HPDE6-E6E7 (cell line): ENCODE data around the gene KCNK16.
"Not testable (repeated sequence)": the region's sequence is repeated elsewhere in the genome, so short reads cannot be mapped to it uniquely, and the experiment has no call there.

ENCODE experiments used
- DNase-seq: peaks from one replicate; pipeline ENCODE4 v3.0.0; 2011; ENCODE audit warnings: missing footprints; ENCODE audit errors: extremely low spot score

Gene KCNK16

DNA sequence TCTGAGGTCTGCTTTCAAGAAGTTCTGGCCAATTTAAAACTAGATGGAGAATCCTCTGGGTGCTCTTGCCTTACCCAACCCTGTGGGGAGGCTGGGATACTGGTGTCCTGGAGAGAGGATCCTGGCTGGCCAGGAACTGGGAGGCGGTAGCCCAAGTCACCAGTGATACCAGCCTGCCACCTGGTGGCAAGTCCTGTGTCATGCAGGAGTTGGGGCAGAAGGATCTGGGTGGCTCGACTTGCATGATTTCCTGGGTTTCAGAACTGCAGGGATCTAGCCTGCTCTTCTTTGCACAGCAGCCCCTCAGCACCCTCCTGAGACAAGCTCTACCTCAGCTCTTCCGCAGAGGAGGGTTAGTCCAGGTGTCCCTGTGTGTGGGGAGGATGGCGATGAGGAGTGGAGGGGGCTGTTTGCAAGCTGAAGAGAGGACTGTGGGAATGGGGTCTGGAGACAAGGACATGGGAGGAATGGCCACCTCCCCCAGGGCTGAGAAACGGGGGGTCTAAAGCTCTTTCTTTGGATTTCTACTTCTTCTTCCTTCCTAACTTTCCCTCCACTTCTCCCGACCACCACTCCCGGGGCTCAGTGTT, 12.5 kb downstream of the KCNK16 start:
- DNase-seq, result peak; percentile 82

DNA sequence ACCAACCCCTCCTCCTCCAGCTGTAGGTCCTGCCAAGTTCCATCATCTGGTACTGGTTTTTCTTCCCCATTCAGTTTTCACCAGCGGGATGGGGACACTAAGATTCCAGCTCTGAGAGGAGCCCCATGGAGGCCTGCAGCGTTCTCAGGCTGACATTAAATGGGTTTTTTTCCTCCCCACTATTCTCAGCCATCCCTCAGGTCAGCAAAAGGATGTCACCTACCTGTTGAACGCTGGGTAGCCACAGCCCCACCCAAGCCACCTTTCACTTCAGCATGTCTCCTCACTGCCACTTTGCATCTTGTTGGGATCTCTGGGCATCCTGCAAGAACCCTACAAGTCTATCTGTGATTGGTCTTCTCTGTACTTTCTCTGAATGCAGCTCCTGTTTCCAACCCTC, 15.0 kb downstream of the KCNK16 start:
- DNase-seq, result no peak

DNA sequence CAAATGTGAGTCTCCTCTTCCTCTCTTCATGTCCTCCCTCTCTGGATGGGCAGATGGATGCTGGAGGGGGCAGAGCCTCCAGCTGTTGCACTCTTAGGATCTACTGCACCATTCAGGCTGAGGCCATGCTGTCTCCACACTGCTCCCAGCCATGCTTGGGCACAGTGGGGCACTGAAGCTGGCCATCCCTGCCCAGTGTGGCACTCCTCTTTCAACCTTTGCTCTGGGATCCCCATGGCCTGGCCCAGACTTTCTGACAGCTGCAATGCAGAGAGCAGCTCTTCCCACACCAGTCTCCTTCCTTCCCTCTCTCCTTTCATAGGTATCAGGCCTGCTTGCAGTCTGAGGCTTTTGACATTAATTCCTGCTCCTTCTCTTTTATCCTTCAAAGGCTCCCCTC, 17.6 kb downstream of the KCNK16 start:
- no peak for DNase-seq

DNA sequence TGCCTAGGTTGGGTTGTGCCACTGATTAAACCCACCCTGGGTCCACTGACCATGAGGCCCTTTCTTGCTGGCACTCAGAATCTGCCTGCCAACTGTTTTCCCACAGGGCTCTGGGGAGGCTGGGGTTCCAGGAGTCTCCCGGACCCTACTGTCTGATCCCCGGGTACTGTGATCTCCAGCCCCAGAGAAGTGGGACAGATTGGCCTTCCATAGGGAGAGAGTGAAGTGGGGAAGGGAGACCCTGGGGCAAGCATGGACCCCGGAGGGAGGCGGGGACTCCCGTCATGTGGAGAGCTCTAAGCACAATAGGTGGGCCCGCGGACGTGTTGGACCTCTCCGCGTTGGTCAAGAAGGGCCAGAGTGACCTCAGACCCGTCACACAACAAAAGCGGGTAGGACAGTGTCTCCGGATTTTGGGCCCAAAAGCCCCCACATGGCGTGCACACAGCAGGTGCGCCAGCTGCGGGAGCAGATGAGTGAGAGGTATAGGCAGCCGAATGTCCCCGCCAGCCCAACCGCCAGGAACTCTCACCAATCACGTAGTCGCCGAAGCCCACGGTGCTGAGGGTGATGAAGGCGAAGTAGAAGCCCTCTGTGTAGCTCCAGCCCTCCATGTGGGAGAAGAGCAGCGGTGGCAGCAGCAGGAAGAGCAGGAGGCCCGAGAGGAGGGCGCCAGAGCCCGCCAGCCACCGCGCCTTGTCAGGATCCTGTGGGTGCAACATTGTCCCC, 18.9 kb downstream of the KCNK16 start:
- no peak for DNase-seq

DNA sequence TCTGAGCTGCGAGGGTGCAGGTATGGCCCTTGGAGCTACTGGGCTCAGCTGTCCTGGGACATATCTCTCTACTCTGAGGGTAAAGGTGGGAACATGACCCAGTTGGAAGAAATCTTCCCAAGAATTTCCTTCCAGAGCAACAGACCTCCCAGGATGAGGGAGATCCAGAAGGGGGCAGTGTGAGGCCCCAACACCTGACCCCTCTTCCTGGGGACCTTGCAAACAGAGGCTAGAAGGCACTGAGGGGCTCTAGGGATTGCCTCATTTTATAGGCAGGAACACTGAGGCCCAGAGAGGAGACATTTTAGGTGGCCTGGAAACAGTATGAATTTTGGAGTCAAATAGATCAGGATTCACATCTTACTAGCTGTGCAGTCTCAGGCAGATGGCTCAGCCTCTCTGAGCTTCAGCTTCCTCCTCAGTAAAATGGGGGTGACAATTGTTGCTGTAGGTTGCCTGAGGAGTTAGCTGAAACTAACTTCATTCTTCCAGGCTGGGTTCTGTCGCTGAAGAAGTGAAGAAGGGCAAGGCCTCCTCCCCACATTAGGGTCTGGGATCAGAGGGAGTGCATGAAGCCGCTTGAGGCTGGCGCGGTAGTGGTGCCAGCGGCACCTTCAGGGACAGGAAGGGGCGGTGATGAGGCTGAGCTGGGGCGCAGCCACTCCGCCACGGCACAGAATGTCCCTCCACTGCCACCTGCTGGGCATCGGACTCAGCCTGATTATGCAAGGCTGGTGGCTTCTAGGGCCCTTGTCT, 19.7 kb downstream of the KCNK16 start:
- peak; percentile 90 for DNase-seq

DNA sequence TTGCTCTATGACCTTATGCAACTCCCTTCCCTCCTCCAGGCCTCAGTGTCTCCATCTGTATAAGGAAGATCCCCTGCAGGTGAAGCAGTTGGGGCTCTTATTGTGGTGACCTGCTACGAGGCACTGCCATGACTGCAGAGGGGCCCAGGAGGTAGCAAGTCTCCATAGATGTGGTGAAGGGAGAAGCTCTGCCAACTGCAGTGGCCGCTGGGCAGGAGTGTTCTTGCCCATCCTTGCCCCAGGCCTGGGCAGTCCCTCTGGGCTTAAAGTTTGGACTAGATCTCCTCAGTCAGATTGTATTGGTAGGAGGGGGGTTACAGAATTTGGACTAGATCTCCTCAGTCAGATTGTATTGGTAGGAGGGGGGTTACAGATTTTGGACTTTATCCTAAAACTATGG, 20.5 kb downstream of the KCNK16 start:
- no peak for DNase-seq

DNA sequence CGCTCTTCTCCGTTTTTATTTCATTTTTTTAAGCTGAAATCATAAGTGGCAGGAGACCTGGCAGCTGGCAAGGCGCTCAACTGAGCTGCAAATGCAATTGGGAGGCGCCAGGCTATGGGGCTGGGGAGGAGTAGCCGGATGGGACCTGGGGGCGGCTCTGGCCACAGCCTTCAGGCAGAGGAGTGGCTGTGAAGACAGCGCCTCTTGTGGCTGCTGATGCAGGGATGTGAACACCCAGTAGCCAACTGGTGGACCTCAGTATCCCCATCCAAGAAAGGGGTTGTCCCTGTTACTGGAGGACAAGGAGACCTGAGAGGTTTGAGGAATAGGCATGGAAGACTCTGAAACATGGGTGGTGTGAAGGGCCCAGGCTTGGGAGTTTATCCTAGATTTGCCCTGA, 20.9 kb downstream of the KCNK16 start:
- DNase-seq, result peak; percentile 25

DNA sequence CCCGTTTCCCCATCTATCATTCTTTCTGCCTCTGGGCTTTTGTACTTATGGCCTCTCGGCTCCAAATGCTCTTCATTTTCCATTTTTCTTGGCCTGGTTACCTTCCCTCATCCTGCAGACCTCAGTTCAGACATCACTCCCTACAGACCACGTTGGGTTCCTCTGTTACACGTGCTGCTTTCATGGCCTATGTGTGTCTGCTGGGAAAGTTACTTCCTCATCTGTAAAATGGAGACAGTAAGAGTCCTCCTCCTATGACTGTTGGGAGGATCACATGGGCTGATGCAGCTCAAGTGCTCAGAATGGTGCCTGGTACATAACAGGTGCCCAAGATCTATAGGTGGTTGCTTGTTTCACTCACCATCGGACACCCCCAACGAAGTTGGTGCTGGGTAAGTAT, 21.8 kb downstream of the KCNK16 start:
- DNase-seq, result no peak

DNA sequence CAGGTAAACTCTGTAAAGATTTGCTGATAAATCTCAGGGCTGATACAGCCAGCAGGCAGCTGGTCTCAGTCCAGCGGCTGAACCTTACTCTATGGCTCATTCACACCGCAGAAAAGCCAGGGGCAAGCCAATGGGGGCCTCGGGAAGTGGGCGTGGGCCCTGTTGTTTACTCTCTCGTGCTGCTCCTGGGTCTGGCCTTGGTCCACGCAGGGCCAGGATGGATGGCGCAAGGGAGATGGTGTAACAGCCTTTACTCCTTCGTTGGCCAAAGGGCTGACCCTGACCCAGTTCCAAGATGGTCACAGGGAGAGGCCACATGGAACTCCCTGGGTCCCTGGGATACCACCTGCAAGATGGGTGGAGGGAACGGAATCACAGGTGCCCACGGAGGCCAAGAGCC, 24.4 kb downstream of the KCNK16 start:
- DNase-seq, result no peak

DNA sequence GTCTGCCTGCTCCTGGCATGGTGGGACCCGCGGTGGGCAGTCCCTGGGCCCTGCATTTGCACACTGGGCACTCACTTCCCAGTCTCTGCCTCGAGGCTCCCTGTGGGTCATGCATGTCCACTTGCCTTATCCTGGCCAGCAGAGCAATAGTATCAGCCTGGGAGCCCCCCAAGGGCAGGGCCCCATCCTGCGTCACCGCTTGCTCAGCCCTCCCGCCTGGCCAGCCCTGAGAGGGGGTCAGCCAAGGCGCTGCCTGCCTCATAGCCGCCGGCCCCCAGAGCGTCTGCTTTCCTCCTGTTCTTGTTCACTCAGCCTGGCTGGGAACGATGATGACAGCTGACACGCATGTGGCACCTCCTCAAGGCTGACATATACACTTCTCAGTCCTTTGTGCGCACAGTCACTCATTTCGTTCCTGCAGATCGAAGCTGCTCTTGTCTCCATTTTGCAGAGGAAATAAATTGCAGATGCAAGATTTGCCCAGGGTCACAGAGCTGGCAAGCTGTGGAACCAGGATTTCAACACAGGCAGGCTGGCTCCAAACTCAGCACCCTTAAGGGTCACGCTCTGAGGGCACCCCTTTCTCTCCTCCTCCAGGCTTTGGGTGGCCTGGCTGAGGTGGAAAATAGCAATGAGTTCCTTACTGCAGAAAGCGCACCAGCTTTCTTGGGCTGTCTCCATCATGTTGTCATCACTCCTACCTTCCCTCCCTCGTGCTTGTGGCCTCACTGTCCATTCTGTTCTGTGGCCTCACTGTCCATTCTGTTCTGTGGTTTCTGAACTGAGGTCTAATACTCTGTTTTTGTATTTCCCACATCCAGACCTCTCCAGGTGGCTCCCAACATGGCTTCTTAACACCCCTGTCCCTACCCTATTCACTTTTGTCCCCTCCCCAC, 25.5 kb downstream of the KCNK16 start:
- DNase-seq, result no peak

DNA sequence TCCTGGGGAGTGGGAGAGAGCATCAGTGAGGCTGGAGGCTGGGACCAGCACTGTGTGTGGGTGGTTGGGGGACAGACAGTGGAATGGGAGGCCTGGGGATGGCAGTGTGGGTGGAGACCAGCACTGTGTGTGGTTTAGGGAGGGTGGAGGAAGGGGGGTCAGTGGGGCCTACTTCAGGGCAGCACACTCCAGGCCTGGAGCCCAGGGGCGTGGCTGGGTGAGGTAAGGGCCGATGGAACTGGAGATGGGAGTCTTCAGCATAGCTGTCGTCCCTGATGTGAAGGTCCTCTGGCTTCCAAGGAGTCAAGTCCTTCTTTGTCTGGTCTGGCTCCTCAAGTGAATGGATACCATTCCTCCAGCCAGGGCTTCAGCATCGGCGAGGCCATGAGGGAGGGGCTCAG, 26.9 kb downstream of the KCNK16 start:
- DNase-seq, result no peak

DNA sequence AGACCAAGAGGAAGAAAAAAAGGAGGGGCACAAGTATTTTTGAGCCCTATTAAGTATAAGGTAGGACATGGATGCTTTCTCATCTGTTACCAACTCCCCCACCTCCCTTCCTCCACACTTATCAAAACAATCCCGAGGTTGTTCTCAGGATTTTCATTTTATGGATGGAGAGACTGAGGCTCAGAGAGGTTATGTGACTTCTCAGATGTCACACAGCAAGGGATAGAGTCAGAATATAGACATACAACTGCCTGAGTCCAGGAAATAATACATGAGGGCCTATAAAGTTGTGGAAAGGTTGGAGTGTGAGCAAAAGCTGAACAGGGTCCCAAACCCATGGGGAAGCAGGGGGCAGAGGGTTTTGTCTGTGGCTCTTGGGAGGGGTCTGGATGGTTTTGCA, 27.6 kb downstream of the KCNK16 start:
- no peak for DNase-seq

DNA sequence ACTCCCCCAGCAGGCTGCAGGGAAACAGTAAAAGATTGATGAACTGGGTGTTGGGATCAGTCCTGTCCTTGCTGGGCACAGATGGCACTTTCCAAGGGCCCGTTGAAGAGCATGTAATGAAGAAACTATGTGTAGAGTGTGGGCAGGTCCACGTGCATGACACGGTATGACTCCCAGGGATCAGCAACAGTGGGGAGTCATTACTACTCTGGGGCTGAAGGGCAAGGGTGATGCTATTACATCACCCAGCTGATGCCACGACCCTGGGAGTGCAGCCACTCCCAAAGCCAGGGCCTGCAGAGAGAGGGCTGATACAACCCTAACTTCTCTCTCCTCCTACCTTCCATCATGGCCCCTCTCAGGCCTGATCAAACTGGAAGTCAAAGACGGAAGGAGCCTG, 28.4 kb downstream of the KCNK16 start:
- no peak for DNase-seq

DNA sequence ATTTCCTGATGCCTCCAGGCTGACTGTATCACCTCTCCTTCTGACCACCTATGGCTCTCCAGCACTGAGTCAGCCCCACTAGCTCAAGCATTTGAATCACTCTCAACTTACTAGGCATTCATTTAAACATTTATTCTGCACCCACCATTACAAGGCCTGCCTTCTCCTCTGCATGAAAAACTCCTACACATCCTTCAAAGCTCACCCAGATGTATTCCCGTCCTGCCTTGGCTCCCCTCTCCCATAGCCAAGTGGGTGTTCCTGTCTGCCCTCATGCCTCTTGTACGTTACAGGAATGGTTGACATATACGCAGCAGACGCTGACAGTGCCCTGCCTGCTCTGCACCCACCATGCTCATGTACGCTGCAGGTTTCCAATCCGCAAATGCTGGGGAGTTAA, 29.9 kb downstream of the KCNK16 start:
- no peak for DNase-seq

DNA sequence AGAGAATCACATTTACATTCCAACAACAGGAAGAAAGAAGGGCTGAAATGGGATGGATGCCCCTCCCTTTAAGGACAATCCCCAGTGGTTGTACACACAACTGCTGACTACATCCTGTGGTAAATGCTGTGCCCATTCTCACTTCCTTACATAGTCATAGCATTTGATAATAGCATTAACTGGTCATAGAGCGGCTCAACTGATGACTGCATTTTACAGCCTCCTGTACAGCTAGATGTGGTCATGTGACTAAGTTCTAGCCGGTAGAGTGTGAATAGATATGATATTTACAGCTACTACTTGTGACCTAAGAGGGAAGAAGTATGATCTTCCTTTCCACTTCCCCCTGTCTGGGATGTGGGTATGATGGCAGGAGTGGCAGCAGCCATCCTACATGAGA, 33.0 kb downstream of the KCNK16 start:
- no peak for DNase-seq

DNA sequence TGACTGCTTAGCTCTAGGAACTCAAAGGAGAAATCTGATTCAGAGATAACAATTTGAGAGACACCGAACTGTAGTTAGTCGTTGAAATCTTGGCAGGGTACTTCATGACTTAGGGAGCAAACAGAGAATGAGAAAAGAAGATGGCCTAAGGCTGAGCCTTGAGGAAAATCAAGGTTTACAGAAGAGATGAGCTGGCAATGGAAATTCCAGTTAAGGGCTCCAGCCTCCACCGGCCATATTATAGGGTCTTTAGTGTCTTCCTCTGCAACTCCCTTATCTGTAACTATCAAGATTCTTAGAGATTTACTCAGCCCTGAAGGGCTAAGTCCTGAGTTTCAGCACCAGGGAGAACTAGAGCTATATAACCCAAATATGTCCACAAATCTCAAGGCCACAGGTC, 34.9 kb downstream of the KCNK16 start:
- no peak for DNase-seq

DNA sequence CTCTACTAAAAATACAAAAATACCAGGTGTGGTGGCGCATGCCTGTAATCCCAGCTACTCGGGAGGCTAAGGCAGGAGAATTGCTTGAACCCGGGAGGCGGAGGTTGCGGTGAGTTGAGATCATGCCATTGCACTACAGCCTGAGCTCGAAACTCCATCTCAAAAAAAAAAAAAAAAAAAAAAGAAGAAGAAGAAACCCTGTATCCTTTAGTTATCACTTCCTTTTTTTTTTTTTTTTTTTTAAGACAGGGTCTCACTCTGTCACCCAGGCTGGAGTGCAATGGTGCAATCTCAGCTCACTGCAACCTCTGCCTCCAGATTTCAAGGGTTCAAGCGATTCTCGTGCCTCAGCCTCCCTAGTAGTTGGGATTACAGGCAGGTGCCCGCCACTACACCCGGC, 35.9 kb downstream of the KCNK16 start:
- not testable (repeated sequence) for DNase-seq

DNA sequence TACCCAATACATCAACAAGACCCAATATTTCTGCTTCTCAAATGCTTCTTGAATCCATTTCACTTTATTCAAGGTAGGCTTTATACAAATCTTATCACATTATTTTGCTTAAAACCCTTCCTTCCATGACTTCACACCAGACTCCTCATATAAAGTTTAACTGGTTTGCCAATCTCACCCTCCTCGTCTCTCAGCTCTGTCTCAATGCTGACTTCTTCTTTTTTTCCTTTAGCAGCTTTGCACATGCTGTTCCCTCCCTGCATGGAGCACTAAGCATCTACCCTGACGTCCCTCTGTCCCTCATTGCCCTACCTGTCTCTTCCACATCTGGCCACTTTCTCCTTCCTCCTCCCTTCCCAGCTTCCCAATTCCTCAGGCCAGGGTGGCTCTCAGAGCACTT, 39.7 kb downstream of the KCNK16 start:
- DNase-seq, result no peak

DNA sequence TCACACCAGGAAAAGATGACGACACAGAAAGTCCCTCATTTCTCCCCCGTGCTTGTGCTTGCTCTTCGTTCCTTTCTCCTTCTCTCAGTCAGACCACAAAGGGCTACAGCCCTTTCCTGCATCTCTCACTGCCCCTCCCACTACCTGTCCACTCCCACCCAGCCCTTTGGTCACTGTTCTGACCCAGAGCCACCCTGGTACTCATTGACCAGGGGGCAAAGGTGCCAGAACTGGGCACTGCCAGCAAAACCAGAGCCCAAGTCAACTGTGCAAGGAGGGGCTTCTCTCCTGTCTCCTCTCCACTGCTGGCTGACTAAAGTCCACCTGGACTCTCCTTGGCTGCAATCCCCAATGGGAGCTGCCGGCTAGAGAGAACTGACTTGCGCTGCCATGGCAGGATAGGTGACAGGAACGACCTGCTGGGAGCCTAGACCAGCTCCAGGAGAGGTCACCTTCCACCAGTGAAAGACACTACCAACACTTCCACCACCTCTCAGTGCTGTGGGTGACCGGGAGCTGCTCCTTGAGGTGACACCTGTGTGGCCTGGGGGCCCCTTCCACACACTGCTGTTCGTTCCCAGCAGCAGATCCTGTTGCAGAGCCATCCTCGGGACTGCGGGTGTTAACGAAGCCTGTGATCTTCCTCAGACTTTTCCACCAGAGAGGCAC, 41.1 kb downstream of the KCNK16 start:
- no peak for DNase-seq

DNA sequence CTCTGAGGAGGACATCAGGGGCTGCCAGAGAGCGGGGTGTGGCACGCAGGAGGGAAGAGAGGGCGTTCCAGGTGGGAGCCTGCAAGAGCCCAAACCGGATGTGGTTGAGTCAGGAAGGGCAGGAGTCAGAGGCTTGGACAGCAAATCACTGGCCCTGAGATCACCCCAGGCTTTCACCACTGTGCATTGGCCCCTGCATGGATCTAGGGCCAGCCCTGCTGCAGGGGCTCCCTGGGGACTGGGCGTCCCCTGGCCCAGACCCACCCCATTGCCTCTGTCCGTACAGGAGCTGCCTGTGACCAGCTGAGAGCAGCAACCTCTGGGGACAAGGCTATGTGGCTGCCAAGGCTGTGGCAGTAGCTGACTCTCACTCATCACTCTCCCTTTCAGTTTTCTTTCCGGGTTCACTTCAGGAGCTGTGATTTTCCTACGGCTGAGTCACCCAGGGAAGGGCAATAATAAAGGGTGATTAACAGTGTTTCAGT, 42.2 kb downstream of the KCNK16 start:
- DNase-seq, result peak; percentile 89

DNA sequence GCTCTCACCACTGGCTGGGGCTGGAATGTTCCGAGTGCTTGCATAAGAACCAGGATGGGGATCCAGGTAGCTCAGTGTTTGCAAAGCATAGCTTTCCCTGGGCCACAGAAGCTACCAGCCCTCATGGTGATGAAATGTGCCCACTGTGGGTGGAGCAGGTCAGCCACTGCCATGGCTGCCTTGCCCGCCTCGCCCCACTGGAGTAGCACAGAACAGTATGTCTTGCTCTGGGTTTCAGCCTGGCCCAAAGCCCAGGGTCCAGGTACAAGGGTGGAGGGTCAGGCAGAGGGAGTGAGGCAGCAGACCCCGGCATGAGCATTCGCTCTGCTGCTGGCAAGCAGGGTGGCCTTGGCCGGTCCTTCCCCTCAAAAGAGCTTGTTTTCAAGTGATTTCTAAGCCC, 43.0 kb downstream of the KCNK16 start:
- DNase-seq, result no peak
